HG02678 (cell line): Measurements from ENCODE around the gene COX7B2.

ENCODE experiments used
- ATAC-seq: cut with Tn5 transposase; IDR thresholded peaks from one replicate; pipeline ENCODE4 v1.9.1; 2021; ENCODE audit warnings: mild to moderate bottlenecking, moderate library complexity; ENCODE audit not compliant: unreplicated experiment

The COX7B2 gene, protein sequence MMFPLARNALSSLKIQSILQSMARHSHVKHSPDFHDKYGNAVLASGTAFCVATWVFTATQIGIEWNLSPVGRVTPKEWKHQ

DNA sequence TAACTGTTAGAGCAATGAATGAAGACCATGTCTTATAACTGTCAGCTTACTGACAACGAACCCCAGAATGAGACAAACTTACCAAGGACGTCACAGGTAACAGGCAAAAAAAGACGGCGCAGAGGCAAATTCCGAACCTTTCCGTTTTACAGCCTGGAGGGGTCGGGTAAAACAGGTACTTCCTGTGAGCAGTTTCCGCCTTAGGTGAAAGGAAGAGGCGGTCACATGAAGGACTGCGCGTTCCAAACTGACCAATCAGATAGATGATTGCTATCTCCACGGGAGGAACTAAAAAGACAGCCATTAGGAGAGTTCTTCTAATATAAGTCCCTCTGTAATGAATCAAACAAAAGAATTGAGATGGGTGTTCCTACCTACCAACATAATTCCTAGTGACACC is at the start of gene COX7B2:
Gene COX7B2, minus strand, starts transcription at position 168 of the 400 bp plus-strand sequence. CDS start 174,053 bp downstream, outside the sequence.
- ATAC-seq, result no peak

DNA sequence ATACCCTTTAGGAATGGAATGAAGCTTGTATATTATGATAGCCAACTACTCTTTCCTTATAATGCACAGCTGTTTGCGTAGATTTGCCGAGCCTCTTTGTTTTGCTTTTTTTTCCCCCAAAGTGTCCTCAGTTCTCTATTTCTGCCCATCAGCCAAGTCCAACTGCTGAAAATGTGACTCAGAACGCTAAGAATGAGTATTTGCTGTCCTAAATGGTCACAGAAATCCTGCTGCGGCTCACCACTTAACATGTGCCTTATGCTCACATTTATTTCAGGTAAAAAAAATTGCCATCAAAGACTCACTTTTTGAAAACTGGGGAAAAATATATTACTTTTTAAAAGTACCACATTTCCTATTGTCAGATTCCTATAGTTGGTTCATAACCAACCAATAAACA is 47.4 kb upstream of the COX7B2 start:
- ATAC-seq, result no peak

DNA sequence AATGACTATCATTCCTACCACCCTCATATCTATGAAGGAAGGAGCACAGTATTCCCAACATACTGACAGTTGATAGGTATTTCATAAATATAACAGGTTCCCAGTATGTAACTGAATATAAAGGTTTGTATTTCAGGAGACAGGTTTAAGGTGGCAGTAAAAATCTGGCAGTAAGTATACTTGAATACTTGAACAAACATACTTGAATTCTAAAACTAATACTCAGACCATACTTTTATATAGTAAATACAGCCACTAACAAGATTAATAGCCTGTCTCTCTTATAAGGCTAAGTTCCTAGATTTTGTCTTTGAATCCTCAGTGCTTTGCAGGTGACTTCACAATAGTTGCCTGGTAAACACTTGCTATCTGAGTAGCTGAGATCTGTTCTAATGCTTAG is 46.6 kb upstream of the COX7B2 start:
- no peak for ATAC-seq

DNA sequence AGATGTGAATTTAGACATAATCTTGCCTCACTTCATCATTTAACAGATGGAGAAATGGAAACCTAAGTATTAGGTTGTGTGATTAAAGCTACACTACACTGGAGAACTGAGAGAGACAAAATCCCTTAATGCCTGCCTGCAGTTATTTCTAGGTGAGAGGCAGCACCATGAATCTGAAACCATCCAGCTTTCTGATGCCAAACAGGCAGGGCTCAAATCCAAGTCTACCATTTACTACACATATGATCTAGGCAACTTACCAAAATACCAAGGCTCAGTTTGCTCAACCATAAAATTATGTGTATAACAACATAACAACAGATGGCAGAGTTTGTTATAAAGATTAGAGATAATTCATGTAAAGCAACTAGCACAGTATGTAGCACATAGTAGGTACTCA is 45.6 kb upstream of the COX7B2 start:
- ATAC-seq, result no peak

DNA sequence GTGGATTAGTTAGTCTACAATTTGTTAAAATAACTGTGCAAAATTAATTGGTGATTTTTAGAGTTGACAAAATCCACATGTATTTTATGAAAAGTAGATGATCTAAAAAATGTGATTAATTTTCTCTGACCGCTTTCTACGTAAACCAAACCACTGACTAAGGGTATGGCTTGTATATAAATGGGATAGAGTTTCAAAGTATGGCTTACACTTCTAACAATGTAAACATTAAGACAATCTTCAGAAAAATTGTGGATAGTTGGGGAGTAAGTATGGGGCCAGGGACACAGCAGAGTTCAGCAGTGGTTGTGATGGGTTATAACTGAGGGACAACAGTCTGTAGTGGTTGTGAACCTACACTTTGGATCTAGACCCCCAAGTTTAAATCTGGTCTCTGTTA is 44.5 kb upstream of the COX7B2 start:
- no peak for ATAC-seq

DNA sequence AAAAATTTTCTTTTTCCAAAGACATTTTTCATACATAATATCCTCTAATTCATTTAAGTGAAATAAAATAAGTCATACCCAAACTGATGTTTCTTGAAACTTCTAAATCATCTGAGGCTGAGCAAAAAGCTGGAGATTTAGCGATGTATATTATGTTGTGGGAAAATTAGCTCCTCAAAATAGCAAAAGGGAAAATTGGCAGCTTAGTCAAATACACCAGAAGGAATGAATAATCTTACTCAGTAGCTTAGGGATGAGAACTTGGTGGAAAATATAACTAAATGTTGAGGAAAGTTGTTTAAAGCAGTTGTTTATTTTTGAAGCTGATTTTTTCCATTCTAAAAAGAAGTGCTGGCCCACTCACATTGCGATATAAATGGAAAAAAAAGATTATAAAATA is 43.4 kb upstream of the COX7B2 start:
- ATAC-seq, result no peak

DNA sequence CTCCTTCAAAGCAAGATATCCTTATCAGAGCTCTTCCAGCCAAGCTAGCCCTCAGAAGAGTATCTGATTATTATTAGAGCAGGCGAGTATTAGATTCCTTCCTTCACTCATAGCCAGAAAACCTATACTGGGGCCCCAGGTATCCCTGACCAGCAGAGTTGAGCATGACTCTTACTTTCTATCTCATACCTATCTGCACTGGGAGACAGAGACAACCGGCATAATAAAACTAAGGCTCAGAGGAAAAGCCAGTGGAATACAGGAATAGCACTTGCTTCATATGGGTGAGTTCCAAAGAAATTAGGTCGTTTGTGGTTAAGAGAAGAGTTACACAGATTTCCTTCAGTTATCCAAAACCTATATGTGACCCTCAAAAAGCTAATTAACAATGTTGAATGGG is 41.8 kb upstream of the COX7B2 start:
- ATAC-seq, result no peak

DNA sequence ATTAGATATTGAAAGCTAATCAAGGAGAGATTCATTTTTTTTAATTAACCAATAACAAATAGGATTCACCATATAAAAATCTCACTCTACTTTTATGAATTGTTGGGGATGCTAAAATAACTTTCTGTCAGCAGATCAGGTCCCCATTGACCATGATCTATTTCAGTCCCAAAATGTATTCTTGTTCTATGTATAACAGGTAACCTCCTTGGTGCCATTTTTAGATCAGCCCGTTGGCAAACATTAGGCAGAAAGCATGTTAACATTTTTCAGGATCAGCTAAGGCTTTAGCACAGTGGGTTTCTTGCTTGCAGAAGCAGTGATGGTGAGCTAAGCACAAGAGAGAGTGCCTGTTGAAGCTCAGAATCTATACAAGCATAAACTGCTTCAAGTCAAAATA is 40.8 kb upstream of the COX7B2 start:
- no peak for ATAC-seq

DNA sequence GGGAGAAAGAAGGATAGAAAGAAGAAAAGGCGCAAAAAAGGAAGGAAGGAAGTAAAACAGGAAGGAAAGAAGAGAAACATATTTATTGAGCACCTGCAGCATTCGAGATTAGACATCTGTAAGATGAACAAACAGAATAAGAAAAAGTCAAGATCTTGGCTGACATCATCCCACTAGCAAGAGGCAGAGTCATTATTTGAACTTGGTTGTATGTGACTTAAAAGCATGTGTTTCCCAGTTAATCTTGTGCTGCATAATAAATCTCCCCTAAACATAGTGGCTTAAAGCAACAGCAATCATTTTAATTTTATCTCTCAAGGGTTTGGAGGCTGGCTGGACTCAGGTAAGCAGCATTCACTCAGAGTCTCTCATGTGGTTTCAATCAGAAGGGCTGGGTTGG is 38.5 kb upstream of the COX7B2 start:
- ATAC-seq, result no peak

DNA sequence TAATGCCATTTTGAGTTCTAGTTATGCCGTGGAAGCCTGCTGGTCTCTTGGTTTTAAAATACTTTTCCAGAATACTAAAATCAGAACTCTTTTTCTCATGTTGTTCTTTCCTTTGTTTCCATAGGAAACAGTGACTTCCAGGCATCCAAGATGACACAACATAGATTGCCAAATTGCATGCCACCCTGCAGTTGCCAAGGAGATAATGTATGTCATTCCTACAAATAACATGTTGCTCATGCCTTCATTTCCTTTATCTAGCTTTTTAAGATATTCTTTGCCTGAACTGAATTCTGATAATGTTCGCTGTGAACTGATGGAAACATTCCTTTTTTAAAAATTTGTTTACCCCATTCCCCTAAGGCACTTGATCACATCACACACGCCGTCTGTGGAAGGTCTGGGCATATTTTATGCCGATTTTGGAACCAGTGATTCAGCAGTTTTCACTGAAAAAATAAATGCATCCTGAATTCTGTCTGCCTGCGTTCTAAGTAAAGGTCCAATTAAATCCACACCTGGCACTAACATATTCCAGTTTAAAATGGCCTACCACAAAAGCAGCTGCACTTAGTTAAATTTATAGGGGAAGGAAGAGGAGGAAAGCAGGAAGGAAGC is 38.0 kb upstream of the COX7B2 start:
- no peak for ATAC-seq

DNA sequence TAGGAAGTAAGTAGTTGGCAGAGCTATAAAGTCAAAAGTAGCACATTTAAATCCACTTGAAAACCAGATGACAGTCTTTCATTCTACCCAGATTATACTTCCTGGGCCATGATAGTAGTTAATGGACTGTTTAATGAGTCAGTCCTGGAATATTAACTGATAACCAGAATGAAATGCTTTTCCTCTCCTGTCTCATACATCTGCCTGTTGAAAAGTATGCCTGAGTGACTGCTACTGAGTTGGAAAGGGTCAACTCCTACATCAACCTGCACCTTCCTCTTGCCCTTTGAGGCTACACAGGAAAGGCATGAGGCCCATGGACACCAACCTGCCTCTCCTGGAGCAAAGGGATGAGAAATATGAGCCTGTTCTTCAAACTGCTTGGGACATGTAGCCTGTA is 36.0 kb upstream of the COX7B2 start:
- ATAC-seq, result no peak

DNA sequence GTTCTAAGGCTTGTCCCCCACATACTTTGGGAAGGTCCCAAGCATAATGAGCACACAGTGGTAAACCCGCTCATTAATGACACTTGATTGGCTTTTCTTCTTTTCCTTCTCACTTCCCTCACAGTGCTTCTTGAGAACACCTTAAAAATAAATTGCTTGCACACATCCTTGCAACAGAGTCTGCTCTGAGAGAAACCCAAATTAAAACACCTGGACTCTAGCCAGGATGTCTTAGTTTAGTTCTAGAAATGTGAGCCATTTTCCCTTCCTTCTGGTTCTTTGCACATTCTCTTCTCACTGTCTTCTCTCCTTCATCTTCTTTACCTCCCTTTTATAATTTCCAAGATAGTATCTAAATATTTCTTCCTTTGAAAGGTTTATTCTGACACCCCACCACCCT is 35.3 kb upstream of the COX7B2 start:
- ATAC-seq, result no peak

DNA sequence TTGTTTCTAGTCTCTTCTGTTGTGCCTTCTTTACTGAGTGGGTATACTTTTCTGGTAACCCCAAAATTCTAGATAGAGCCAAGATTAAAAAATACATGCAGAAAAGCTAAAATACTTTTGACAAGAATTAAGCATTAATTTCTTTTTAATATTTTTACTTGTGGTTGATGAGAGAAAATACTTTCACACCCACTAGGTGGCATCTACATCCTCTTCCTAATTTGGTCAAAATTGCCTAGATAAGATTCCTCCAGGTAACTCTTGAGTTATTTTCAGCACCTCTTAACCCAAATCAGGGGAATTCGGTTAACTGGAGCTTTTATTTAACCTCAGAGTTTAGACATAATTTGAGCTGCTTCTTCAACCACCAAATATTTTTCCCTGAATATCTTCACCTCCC is 28.4 kb upstream of the COX7B2 start:
- no peak for ATAC-seq

DNA sequence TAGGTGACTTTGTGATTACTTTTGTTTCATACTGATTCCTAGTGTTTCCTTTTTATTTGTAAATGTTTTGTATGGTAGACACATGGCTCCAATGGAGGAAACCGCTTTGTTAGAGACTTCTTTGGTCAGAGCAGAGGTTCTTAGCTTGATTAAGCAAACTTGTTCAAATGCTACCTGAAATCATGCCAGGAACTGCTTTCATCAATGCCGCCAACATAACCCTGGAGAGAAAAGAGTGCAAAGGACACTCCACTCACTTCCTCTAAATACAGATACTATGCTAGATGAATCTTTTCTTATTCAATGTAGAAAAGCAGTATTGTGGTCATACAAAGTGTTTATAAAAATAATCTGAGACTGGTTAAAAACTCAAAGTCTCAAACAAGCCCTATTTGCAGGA is 25.7 kb upstream of the COX7B2 start:
- ATAC-seq, result no peak

DNA sequence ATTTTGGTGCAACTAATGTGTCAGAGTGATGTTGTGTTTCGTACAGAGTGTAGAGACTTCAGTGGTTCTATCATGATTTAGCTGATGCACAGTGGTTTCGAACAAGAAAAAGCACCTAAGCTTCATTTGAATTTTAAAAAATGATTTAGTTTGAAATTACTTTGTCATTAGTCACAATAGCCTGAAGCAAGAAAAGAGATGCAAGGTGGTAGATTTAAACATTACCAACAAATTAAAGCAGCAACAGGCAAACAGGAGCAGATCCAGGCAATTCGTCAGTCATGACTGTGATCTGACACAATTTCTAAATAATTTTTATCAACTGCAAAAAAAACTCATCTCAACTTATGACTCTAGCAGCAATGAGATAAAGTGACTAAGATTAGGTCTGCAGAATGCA is 24.6 kb upstream of the COX7B2 start:
- ATAC-seq, result no peak

DNA sequence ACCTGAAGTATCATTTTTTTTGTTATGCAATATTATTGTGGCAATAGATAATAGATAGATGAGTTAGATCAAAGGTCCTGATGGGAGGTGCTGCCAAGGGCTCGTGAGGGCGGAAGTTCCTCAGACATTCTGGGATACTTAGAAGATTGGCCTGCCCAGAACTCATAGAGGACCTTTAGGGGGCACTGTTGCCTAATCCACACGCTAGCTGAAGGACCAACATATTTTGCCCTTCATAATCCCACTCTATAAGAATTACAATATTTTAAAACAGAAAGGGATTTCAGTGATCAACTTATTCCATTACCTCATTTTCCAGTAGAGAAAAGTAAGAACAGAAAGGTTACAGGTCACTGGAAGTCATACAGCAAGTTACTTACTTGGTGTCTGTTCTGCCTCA is 22.9 kb upstream of the COX7B2 start:
- peak; percentile 75 for ATAC-seq

DNA sequence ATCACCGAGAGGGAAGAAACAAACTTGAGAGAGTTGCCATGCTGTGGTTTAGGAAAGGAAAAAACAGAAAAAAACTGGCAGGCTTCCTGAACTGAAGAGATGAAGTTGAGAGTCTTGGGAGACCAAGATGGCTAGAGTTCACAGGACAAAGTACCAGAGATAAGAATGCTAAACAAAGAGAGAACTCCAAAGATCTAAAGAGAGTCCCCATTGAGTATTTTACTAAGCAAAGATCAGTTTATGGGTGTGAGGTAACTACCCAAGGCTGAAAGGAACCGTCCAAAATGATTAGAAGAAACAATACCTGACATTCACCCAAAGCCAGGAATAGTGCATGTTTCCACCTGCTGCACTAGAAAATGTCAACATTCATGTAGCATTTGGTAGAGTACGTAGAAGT is 21.8 kb upstream of the COX7B2 start:
- ATAC-seq, result no peak

DNA sequence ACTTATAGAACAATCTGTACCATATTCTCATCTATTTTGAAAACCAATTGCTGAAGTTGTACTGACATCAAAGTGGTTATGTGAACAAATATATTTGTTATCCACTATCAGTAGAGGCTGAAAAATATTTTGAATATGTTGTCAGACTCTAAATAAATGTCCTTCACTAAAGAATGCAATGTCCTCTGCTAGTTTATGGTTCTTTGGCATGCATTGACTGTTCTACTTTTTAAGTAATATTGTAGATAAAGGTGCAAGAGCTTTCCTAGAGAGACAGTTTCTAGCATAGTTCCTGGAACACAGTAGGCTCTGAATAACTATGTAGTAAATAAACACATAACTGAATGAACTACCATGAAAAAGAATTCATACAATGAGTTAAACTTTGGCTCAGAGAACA is 18.2 kb upstream of the COX7B2 start:
- no peak for ATAC-seq

DNA sequence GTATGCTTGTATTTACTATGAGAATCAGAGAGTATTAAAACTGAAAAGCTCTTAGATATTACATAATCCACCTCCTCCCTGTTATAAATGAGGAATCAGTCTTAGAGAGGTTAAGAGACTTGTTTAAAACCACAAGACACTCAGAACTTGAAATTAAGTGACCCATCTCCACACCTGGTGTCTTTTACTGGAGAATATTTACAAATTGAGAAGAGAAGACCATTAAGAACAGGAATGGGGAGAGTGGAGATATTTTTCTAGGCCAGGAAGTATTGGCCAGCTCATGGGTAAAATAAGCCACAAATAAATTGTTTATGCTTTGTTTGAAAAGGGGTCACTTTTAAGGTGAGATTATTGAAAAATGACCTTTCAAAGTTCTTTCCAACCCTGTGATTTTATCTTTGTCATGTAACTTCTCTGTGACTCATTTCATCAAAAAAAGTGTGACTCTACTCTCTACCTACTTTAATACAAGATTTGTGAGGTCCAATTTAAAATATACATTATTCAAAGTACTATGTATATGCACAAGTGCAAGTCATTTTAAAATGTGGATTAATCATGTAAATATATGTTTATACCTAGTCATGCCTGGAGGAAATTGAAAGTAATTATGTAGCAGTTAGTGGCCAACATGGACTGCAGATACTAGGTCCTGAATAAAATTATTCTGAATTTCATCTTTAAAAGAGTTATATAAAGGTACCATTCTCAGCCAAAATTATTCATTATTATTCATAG is 15.9 kb upstream of the COX7B2 start:
- no peak for ATAC-seq

DNA sequence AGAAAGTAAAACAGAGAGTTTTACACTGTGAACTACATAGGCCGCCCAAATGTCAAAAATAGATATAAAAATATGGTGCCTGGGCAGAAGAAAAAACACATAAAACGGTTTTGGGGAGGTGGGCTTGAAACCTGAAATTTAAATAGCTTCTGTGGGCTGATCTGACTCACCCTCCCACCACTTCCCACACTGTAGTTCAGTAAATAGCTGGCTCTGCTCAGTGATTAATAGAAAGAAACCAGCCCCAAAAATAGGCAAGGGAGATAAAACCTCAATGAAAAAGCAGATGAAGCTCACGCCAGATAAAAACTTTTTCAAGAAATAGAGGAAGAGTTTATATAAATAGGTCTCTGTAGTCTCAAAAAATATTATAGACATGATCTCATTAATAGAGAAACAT is 13.2 kb upstream of the COX7B2 start:
- no peak for ATAC-seq

DNA sequence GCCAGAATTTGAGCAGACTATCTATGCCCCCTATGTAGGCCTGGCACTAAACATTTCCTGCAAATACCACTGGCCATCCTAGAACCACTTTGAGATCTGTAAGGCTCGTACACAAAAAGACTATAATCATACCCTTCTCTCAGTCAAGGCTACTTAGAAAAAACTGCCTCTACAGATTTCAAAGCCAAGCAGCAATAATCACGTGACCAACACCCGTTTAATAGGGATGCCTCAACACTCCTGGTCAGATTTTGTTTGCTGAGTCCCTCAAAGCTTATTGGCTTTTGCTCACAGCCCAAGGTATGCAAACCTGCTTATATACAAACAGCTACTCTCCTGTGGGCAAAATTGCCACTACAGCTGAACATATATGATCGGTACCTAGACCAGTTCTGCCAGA is 897 bp downstream of the COX7B2 start:
- no peak for ATAC-seq

DNA sequence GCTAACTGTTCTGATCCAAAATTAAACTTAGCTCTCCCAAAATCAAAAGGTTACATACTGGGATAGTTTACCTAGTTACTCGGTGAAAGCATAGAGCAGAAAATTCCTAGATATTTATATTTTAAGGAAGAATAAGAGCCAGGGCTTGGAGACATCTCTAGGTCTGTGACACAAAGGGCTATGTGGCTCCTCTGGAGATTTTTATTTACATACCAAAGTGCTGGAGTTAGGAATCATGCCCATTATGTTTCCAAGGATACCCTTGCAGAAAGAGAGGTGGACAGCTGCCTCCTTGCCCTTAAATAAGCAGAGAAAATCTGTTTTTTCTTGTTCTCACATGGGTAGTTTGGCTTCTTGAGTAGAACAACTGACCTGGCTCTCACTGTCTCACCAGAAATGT is 9.0 kb downstream of the COX7B2 start:
- ATAC-seq, result no peak

DNA sequence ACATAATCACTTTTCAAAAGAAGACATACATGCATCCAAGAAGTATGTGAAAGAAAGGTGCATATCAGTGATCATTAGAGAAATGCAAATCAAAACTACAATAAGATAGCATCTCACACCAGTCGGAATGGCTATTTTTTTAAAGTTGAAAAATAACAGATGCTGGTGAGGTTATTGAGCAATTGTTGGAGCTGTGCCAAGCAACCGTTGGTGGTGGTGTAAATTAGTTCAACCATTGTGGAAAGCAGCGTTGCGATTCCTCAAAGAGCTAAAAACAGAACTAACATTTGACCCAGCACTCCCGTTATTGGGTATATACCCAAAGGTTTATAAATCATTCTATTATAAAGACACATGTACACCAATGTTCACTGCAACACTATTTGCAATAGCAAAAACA is 14.2 kb downstream of the COX7B2 start:
- no peak for ATAC-seq
